GM18508 (cell line): ENCODE measurements around the gene HSDL1.

Source experiments
- ATAC-seq: cut with Tn5 transposase; IDR thresholded peaks from one replicate; pipeline ENCODE4 v1.9.1; 2021; ENCODE audit warnings: moderate number of reproducible peaks; ENCODE audit not compliant: insufficient read depth, unreplicated experiment

The HSDL1 gene

GRCh38 chr16:84110527-84110926 is 34.5 kb downstream of the HSDL1 start:
- ATAC-seq, result no peak

- no peak for ATAC-seq
Measured at GRCh38 chr16:84109598-84110335, 35.2 kb downstream of the HSDL1 start.

DNA sequence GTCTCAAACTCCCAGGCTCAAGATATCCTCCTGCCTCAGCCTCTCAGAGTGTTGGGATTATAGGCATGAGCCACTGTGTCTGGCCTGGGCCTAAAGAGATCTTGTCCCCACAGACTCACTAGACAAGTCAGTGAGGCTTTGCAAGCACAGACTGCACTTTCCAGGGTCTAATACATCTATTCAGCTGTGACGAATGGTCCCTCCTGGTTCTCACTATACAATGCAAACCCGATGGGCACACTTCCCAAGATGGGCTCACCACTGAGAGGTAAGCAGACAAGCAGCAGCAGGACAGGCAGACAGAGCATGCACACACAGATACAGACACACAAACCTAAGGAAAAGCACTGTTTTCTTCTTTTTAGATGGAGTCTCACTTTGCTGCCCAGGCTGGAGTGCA is 37.1 kb downstream of the HSDL1 start:
- no peak for ATAC-seq

- ATAC-seq, result no peak
Measured at GRCh38 chr16:84105948-84106740, 38.8 kb downstream of the HSDL1 start.

DNA sequence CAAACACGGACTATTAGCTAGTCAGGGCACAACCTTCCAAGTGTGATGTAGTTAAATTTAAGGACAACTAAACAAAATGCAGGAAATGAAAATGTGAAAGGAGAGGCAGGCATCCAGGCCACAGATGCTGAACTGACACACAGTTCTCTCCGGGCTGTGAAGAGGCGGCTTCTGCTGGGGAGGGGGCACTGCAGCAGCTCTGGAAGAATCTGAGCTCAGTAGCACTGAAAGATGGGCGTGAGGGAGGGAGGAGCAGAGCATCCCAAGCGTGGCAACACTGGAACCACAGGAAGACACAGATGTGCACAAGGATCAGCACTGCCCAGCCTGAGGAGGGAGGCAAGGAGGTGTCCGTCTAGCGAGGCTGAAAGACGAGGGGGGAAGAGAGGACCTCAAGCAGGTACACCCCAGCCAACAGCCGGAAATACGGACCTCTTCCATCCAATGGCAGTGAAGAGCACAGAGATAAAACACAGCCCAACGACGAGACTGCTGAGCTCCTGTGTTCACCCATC is 39.6 kb downstream of the HSDL1 start:
- ATAC-seq, result no peak

DNA sequence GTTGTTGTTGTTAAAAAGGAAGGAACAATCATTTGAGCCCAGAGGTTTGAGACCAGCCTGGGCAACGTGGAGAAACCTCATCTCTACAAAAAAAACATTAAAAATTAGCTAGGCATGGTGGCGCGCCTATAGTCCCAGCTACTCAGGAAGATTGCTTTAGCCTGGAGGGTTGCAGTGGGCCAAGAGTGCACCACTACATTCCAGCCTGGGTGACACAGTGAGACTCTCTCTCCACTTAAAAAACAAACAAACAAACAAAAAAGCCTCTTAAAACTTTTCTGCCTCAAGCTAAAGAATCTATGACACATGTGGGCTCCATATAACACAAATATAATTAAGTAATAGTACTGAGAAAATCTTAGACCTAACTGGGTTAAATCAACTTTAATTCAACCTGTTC is 40.7 kb downstream of the HSDL1 start:
- ATAC-seq, result no peak

GRCh38 chr16:84103678-84104077 is 41.3 kb downstream of the HSDL1 start:
- ATAC-seq, result no peak

DNA sequence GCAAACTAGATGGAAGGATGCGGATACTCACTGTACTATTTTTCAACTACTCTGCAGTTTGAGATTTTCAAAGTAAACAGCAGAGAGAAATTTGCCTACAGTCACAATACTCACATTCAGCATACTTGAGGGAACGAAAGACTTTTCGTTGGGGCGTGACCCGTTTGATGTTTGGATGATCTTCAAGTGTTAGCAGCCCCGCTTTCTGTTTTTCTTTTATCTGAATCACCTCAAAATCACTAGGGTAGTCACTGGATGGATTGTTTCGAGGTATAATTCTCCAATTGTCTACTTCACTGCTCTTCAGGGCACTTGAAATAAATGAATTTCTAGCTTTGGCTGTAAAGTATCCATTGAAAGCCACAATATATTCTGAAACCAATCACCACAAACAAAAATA is 46.0 kb downstream of the HSDL1 start:
- no peak for ATAC-seq

DNA sequence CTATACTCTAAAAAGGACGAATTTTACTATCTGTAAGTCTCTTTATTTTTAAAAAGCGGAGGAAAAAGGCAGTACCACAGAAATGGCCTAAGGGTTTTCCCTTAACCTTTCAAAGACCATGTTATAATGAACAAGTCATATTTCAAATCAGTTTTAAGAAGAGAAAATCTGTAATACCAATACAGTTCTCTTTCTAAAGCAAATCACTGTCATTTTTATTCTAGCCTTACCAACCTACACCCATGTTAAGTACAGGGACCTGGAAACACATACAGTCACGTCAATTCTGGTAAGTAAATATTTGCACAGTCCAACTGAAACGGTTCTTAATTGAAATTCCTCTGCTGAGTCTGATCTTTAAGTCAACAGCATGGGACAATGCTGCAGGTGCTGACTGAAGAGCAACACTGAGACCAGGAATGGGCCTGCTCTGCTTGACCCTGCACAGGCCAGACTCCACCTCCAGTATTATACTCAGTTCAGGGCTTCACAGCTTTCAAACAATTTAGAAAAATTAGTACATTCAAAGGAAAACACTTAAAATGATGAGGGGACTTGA is 48.5 kb downstream of the HSDL1 start:
- no peak for ATAC-seq

DNA sequence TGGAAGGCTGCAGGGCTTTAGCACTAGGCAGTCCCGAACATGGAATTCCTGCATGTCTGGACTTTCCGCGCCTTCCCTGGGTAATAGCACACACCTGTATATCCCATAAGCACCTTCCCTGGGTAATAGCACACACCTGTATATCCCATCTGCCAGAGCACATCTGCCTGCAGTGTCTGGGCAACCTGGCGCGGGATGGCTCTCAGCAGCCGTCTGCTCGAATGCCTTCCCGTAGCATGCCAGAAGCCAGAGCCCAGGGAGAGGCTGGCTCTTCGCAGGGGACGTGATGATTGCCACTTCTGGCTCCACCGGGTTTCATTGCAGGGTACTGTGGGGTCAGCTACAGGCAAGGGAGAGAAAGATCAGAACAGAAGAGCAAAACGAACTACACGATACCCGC is 49.5 kb downstream of the HSDL1 start:
- no peak for ATAC-seq

DNA sequence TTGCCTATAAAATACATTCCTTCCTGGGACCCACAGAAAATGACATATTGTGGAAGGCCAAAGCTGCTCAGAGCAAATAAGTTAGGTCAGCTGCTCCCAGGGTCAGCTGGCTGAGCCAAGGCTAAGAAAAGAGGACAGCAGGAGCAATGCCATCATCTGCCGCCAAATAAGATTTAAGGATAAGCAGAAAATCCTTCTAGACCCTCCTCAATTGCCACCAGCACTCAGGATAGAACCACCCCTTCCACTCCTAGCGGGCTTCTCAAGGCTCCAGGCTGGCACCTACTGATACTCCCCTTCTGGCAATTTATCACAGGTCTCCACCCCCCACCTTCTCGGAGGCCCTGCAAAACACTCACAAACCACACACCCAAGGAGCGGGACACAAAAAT is 51.1 kb downstream of the HSDL1 start:
- ATAC-seq, result no peak

- no peak for ATAC-seq
Measured at GRCh38 chr16:84093120-84093878, 51.7 kb downstream of the HSDL1 start.

DNA sequence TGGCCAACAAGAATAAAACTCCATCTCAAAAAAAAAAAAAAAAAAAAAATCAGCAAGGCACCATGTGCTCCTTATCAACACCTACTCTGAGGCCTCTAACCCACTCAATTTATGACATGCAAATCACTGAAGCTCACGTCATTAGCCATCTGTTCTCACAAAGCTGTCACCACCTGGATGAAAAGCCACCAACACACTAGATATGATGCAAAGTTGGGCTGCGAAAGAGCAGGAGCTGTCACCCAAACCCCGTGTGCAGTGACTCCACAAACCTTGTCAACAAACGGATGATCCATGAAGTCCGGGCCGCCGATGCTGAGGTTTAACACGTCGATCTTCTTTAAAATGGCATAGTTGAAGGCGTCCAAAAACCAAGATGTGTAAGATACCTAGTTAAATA is 53.5 kb downstream of the HSDL1 start:
- no peak for ATAC-seq

GRCh38 chr16:84090211-84090610 is 54.8 kb downstream of the HSDL1 start:
- ATAC-seq, result no peak

- ATAC-seq, result peak; percentile 56
Measured at GRCh38 chr16:84088695-84089395, 56.1 kb downstream of the HSDL1 start.

DNA sequence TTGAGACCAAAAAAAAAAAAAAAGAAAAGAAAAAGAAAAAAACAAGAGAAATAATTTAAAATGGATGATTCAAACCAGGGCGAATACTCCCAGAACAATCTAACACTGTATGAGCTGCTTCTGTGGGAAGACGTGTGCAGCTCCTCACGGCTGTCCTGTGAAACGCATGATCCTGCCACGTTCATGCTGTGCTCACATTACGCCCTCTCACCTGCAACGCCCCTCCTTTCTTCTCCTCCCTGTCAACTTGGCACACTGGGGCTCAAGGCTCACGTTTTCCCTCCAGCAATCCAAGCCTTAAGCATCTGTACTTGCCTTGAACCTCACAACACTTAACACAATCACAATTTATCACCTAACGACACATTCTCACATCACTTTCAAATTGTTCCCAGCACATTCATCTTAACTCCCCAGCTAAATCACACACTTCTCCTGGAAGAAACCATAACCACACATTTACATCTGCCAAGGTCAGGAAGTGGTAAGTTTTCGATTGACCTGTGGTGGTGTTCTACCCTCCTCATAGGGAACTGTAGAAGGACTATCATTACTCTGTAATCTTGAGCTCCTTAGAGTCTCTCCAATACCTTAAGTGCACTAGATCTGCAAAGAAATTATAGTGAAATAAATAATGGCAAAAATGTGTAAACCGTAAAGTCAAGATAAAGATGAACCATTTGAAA is 57.4 kb downstream of the HSDL1 start:
- no peak for ATAC-seq

GRCh38 chr16:84087001-84087400 is 58.0 kb downstream of the HSDL1 start:
- no peak for ATAC-seq

DNA sequence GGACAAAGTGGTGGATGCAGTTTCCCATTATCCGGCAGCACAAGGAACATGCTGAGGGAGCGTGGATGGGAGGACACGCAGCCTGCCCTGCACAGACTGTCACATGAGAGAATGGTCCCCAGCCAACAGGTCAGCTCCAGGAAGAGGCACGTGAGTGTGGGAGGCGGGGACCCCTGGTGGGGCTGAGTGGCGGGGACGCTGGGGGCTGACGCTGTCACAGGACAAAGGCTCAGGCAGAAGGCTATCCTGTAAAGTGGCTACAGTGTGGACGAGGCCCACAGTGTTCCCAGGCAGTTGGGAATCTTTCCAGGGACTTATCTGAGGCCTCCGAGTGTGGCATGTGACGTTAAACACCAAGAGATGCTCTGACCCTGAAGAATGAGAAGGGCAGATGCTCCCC is 58.6 kb downstream of the HSDL1 start:
- no peak for ATAC-seq

- ATAC-seq, result no peak
Measured at GRCh38 chr16:84085773-84086172, 59.2 kb downstream of the HSDL1 start.
